Brain microvascular endothelial cell (primary cell): ENCODE data around the gene LIG3.
"Not testable (repeated sequence)": the region's sequence is repeated elsewhere in the genome, so short reads cannot be mapped to it uniquely, and the experiment has no call there.

Experiments used
- DNase-seq: peaks from one replicate; pipeline ENCODE4 v3.0.0-alpha.2; 2020
- H3K27ac ChIP-seq: fragments of 250-450 bp; sonication (Bioruptor Pico); 2 replicates; pipeline ENCODE4 v1.5.1; 2020; ENCODE audit warnings: mild to moderate bottlenecking, moderate library complexity
- H3K27me3 ChIP-seq: fragments of 250-450 bp; sonication (Bioruptor Pico); replicated peaks from 2 replicates; pipeline ENCODE4 v1.5.1; 2020; ENCODE audit warnings: mild to moderate bottlenecking
- H3K36me3 ChIP-seq: fragments of 250-450 bp; sonication (Bioruptor Pico); replicated peaks from 2 replicates; pipeline ENCODE4 v1.5.1; 2020; ENCODE audit warnings: mild to moderate bottlenecking
- H3K4me3 ChIP-seq: 2 replicates; pipeline ENCODE4 v1.5.1; 2011; ENCODE audit warnings: low read depth, mild to moderate bottlenecking, control low read depth, low read length, moderate library complexity
- CTCF ChIP-seq: IDR thresholded peaks from 2 replicates; pipeline ENCODE4 v1.5.1; 2011; ENCODE audit warnings: low read depth, mild to moderate bottlenecking, moderate library complexity, low read length, control low read depth, inconsistent platforms; ENCODE audit errors: missing control alignments
- in situ Hi-C: cut with HindIII; loops from 2 replicates; pipeline ENCODE4 v1.10.0; 2017; ENCODE audit warnings: low sequenced_read_pairs, low pct_ligation_motif_present

The LIG3 gene

GRCh38 chr17:34996422-34997285 is 16.3 kb downstream of the LIG3 start:
- H3K4me3 ChIP-seq: no peak overlapping the region
- H3K27me3 ChIP-seq: no peaks in the 10 kb centered on the region
- H3K27ac ChIP-seq: no peak overlapping the region
- no peak for DNase-seq
- TF ChIP-seq CTCF: no peak
- in situ Hi-C loops: no loop called here
- H3K36me3 ChIP-seq: peaks cover 28% of the 10 kb centered on the region

- H3K27me3 ChIP-seq: no peaks in the 10 kb centered on the region
- peak; percentile 73 for DNase-seq
- H3K4me3 ChIP-seq: no peak overlapping the region
- no peak overlapping the region for H3K27ac ChIP-seq
- no peak for TF ChIP-seq CTCF
- H3K36me3 ChIP-seq: peaks cover 20% of the 10 kb centered on the region
- in situ Hi-C loops: no loop called here
Measured at GRCh38 chr17:34997355-34997862, 17.1 kb downstream of the LIG3 start.

GRCh38 chr17:34998205-34998604 is 17.9 kb downstream of the LIG3 start:
- Histone ChIP-seq H3K27ac (no peak overlapping the region), H3K4me3 (no peak overlapping the region), H3K27me3 (no peaks in the 10 kb centered on the region), H3K36me3 (peaks cover 16% of the 10 kb centered on the region)
- in situ Hi-C loops: no loop called here
- TF ChIP-seq CTCF: peak; percentile 97
- DNase-seq: peak; percentile 58

- Histone ChIP-seq H3K27me3 (no peaks in the 10 kb centered on the region), H3K27ac (no peak overlapping the region), H3K4me3 (no peak overlapping the region), H3K36me3 (peaks cover 9% of the 10 kb centered on the region)
- no peak for DNase-seq
- in situ Hi-C loops: no loop called here
- no peak for TF ChIP-seq CTCF
Measured at GRCh38 chr17:34999456-34999855, 19.1 kb downstream of the LIG3 start.

GRCh38 chr17:35000965-35001364 is 20.7 kb downstream of the LIG3 start:
- DNase-seq, H3K36me3 ChIP-seq, H3K27me3 ChIP-seq, H3K27ac ChIP-seq, in situ Hi-C loops, H3K4me3 ChIP-seq: not testable (repeated sequence)

- H3K4me3 ChIP-seq: no peak overlapping the region
- no peak for TF ChIP-seq CTCF
- in situ Hi-C loops: no loop called here
- no peaks in the 10 kb centered on the region for H3K27me3 ChIP-seq
- DNase-seq: no peak
- peaks cover 6% of the 10 kb centered on the region for H3K36me3 ChIP-seq
- no peak overlapping the region for H3K27ac ChIP-seq
Measured at GRCh38 chr17:35001549-35001948, 21.2 kb downstream of the LIG3 start.
